Measurements from ENCODE around the gene ATRX.
A peak's percentile ranks its signal among the peaks of the same experiment; 100 is the strongest.
"Not testable (repeated sequence)": the region's sequence is repeated elsewhere in the genome, so short reads cannot be mapped to it uniquely, and the experiment has no call there.

Gene ATRX

GRCh38 chrX:77785486-77786364 is at the start of gene ATRX:
Gene ATRX (minus strand): TSS chrX:77786216. CDS start chrX:77786001, 215 bp downstream.
- peak; percentile 72 for DNase-seq

- not testable (repeated sequence) for DNase-seq
Measured at GRCh38 chrX:77831544-77831943, 45.5 kb upstream of the ATRX start.

GRCh38 chrX:77821989-77822388 is 36.0 kb upstream of the ATRX start:
- DNase-seq = not testable (repeated sequence)

- DNase-seq = no peak
Measured at GRCh38 chrX:77820091-77820727, 34.2 kb upstream of the ATRX start.

- no peak for DNase-seq
Measured at GRCh38 chrX:77814210-77814609, 28.2 kb upstream of the ATRX start.

- DNase-seq = no peak
Measured at GRCh38 chrX:77802201-77802600, 16.2 kb upstream of the ATRX start.

GRCh38 chrX:77795124-77795523 is 9.1 kb upstream of the ATRX start:
- no peak for DNase-seq

- DNase-seq = no peak
Measured at GRCh38 chrX:77793946-77794345, 7.9 kb upstream of the ATRX start.

GRCh38 chrX:77788050-77788449 is 2.0 kb upstream of the ATRX start:
- DNase-seq = no peak

- DNase-seq = no peak
Measured at GRCh38 chrX:77786365-77786680, 307 bp upstream of the ATRX start.

- no peak for DNase-seq
Measured at GRCh38 chrX:77779695-77780094, 6.3 kb downstream of the ATRX start.

GRCh38 chrX:77776659-77777058 is 9.4 kb downstream of the ATRX start:
- DNase-seq = no peak

GRCh38 chrX:77771601-77772000 is 14.4 kb downstream of the ATRX start:
- DNase-seq = no peak

- DNase-seq = no peak
Measured at GRCh38 chrX:77768787-77769186, 17.2 kb downstream of the ATRX start.

GRCh38 chrX:77766212-77766611 is 19.8 kb downstream of the ATRX start:
- not testable (repeated sequence) for DNase-seq

GRCh38 chrX:77755561-77755960 is 30.5 kb downstream of the ATRX start:
- no peak for DNase-seq

- not testable (repeated sequence) for DNase-seq
Measured at GRCh38 chrX:77753942-77754341, 32.1 kb downstream of the ATRX start.

GRCh38 chrX:77749695-77750094 is 36.3 kb downstream of the ATRX start:
- no peak for DNase-seq

- DNase-seq = no peak
Measured at GRCh38 chrX:77743720-77744119, 42.3 kb downstream of the ATRX start.

GRCh38 chrX:77742788-77743476 is 43.1 kb downstream of the ATRX start:
- no peak for DNase-seq

- DNase-seq = no peak
Measured at GRCh38 chrX:77740376-77740905, 45.6 kb downstream of the ATRX start.

- no peak for DNase-seq
Measured at GRCh38 chrX:77733342-77733741, 52.7 kb downstream of the ATRX start.

- DNase-seq = no peak
Measured at GRCh38 chrX:77731821-77732419, 54.1 kb downstream of the ATRX start.

Data from GDM1 (cell line).